ENCODE measurements around the gene CXCL16.

GRCh38 chr17:4734857-4735475, 4.8 kb downstream of the CXCL16 start:
- TF ChIP-seq CTCF (IDR thresholded peaks at IDR 0.05) (no peak), POLR2A (IDR thresholded peaks at IDR 0.05) (no peak)

Measured in uterus (tissue), 2 donors.